GM18951 (cell line): Measurements from ENCODE around the gene LRRK1.

Experiments used
- POLR2A ChIP-seq: IDR thresholded peaks from 4 replicates; pipeline ENCODE4 v1.6.1; 2011; ENCODE audit warnings: mild to moderate bottlenecking; ENCODE audit not compliant: insufficient read length, insufficient read depth; ENCODE audit errors: extremely low read depth
- in situ Hi-C: fragments of 300-500 bp; cut with MboI; formaldehyde crosslinking; loops from one replicate; pipeline ENCODE4 v1.12.0; 2022; ENCODE audit warnings: low sequenced_read_pairs, mixed read lengths, inconsistent platforms; ENCODE audit not compliant: unreplicated experiment

Gene LRRK1

DNA sequence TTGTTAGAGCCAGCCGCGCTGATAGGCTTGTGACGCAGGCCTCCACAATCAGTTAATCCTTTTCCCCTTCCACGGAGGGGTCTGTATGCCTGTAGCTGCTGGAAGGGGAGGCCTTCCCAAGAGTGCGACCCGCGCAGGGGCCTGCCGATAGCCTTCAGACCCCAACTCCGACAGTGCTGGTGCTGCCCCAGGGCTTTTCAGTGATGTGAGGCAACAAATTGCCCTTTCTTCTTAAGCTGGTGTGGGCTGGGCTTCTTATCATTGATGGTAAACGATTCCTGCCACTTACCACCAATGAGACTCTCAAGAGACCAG, 189.3 kb downstream of the LRRK1 start:
- no peak for TF ChIP-seq POLR2A
- in situ Hi-C loops: no loop called here

DNA sequence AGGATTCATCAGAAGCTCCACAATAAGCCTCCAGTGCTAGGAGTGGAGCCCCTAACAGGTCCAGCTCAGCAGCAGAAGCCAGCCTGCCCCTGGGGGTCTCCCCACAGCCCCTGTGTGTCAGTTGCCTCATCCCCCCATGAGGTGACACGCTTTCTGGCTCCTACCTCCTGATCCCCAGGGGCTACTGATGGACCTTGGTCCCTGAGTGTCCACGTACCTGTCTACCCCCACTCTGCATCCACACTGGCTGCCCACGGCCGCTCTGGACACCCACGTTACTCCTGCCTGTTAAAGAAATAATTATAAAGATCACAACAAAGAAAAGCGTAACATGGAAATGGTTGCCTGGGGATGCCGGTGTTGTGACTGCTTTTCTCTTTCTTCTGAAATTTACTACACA, 189.6 kb downstream of the LRRK1 start:
- no peak for TF ChIP-seq POLR2A
- in situ Hi-C loops: no loop called here

DNA sequence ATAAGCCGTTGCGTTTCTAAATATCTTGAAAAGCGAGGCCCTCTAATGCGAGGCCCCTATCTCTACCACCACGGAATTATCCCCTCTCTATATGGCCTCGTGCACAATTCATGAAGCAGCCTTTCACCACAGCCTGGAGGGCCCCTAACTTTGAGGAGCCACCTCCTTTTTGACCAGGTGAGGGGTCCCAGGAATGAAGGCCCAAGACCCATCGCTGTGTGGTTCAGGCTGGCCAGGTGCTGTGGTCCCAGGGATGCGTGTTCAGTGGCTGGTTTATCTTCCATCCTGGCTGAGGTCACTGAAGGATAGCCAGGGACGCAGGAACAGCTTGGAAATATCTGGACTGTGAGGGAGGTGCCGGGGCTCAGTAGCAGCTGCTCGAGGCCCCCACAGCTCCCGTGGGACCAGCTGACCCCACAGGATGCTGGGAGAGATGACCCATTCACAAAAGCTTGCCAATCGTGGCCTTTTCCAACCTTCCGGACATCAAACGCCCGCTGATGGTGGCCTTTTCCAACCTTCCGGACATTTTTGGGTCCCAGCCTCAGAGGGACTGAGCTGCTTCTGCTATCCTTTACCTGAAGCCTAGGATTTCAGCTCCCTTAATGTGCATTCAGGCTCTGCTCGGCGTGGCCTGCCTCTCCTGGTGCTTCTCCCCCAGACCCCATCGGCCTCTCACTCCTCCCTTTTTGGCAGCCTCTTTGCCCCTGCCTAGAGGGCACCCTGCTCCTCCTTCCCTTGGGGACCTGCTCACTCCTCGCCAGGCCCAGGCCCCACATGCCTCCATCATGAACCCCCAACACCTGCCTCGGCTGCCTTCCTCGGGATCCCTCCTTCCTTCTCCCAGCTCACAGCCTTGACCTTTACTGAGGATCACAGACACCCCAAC, 191.8 kb downstream of the LRRK1 start:
- in situ Hi-C loops: no loop called here
- TF ChIP-seq POLR2A: no peak

DNA sequence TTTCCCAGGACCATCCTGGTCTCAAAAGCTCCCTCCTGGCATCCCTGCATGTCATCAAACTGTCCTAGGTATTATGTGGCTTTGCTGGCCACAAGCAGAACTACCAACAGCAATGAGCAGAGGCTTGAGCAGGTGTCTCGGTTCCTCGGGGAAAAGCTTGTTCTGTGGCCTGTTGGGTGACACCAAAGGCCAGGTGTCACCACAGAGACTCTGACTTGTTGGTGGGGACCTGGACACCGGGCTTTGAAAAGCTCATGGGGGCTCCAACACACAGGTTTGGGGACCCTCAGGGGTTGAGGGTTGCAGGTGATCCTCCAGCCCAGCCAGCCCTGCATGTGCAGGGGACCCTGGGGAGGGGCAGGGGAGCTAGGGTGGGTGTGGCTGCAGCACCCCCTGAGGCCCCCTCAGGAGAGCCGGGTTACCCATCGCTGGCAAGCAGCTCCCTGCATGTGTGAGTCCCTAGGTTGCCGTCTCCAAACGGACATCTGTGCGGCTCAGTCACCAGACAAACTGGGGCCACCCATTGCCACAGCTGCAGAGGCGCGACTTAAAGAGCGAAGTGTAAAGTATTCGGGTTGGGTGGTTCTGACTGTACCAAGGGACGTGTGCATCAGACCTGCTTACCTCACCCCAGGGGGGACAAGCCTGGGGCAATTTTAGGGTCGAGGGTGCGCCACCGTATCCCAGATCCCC, 192.6 kb downstream of the LRRK1 start:
- in situ Hi-C loops: no loop called here
- no peak for TF ChIP-seq POLR2A

DNA sequence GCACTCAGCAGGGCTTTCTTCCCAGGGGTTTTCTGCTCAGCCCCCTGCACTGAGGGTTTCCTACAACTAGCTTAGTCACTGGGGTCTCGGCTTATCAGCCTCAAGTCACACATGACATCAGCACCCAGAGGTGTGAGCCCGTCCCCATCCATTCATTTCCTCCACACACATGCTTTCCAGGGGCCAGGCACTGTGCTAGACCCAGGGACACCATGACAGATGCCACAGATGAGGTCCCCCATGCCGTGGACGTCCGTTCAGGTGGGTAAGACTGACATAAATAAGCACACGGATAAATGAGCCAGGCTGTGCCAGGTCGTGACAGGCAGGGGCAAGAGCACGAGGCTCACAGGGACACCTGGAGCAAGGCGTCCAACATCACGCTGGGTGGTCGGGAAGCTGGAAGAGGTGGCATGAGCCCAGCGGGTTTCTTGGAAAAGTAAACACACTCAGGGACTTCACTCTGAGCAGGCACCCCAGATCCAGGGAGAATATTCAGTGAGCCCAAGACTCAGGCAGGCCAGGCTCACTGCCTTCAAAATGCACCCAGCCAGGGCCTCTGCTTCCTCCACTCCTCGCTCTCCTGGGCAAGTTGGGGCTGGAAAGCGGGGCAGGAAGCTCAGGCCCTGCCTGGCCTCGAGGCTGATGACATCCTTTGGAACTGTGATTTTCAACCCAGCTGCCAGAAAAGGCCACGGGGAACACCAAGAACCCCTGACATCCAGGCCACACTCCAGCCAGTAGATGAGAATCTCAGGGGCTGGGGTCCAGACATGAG, 193.4 kb downstream of the LRRK1 start:
- no peak for TF ChIP-seq POLR2A
- in situ Hi-C loops: no loop called here

DNA sequence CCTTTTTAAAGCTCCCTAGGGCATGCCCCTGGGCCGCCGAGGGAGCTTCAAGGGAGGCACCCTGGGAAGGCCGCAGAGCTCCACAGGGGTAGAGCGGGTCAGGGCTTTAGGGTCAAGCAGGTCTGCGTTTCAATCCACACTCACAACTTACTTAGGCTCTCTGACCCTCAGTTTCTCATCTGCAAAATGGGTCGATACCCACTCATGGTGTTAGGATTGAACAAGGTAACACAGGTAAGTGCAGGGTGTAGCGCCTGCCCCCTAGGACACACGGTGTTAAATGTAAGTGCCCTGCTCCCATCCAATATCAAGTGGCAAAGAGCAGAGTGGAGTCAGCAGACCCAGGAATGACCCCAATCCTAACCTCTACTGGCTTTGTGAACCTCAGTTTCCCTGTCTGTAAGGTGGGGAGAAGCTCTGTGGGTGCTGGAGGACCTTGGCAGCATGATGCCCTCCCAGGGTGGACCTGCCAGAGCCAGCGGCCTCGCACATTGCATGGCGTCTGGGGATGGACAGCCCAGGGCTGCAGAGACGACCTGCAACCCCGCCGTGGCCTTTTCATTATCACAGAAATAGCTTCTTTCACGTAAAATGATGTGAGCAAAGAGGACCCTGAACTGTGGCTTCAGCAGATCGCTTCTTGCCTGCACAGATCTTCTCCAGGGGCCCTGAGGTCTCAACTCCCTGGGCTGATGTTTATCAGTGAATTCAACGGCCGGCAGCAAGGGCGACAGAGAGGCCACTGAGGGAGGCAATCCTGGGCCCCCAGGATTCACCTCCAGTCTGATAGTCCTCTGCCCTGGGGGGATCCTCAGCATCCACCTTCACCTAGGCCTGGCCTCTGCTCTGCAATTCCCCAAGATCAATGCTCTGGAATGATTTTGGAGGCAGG, 194.2 kb downstream of the LRRK1 start:
- TF ChIP-seq POLR2A: no peak
- in situ Hi-C loops: no loop called here

DNA sequence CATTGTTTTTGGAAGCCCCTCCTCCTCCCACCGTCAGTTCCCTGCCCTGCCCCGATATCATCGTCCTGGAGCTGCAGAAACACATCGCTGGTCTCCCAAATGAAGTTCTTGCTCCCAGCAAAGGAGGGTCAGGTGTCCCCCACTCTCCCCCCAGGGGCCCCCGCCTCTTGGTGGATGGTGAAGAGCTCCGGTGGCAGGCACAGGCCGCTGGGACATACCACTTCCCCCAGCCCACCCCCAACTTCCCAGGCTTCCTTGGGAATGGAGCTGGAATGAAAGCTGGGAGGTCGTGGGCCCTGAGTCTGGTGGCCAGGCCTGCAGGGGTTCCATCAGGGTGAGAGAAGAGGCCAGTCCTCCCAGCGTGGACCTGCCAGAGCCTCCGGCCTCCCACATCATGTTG, 195.0 kb downstream of the LRRK1 start:
- in situ Hi-C loops: no loop called here
- no peak for TF ChIP-seq POLR2A

DNA sequence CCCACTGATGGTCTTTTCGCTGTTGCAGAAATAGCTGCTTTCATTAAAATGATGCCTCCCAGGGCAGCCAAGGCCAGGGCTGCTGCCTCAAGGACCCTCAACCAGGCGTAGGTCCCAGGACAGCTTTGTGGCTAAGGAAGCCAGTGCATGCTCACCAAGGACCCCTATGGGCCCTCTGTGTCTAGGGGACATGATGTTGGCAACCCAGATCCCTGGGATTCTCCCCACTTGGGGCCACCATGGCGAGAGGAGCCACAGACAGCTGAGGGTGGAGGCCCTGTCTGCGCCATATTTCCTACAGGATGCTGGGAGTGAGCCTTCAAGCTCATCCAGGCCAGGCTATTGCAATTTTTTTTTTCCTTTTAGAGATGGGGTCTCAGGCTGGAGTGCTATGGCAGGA, 195.5 kb downstream of the LRRK1 start:
- no peak for TF ChIP-seq POLR2A
- in situ Hi-C loops: no loop called here

DNA sequence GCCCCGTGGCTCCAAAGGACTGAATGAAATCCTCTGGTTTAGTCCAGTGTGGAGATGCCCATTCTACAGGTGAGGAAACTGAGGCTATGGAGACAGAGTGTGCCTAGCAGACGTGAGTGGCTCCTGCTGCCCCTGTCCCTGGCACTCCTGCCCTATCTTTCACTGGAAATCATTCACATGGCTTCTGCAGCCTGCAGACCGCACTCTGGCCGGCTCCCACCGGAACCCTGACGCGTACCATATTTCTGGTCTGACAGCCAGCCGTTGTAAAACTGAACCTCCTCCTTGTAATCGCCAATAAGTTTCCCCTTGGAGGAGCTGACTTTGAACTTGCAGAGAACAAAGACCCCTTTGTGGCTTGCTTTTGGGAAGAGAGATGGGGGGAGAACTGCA, 196.2 kb downstream of the LRRK1 start:
- no peak for TF ChIP-seq POLR2A
- in situ Hi-C loops: no loop called here

DNA sequence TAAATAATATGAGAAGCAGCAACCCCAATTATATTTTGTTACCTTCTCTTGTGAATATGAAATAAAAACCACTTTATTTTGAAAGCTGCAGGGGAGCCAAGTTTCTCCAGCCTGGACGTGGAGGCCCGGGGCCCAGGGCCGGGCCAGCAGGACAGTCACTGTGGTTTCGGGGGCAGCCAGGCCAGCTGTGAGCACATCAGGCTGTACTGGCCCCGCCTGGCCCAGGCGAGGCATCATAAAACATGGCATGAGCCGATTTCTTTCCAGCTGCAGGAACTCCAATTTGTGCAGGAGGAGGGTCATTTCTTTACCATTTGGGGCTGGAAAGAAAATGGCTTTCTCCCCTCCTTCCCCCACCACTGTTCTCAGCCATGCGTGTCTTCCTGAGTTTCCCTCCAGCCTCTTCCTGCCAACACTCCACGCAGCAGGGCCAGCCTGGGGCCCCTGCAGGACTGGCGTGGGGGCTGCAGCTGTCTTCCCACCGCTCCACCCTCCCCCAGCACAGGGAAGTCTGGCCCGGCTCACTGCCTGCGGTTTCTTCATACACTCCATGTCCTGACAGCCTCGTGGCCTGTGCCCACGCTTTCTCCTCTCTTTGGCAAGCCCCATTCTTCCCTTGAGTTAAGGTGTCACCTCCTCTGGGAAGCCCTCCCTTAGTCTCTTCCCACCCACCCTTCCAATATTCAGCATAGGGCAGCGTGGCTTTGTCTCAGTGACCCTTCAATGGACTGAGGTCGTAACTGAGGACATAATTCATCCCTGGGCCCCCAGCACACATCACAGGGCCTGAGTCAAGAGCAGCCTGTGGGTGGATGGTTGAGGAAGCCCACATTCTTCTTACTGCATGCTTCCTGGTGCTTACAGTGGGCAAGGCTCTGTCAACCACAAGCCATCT, 196.9 kb downstream of the LRRK1 start:
- in situ Hi-C loops: no loop called here
- TF ChIP-seq POLR2A: no peak

DNA sequence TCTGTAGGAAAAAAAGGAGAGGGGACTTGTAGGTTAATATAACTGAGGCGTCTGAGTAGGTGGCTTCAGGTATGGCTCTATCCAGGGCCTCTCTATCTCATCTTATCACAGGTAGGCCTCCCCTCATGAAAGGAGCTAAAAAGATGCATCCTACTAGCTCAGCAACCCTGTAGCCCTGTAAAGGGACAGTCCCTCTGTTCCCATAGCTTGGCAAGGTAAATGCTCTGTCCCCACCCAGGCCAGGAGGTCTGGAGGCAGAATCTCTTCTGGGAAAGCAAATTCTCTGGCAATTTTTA, 197.5 kb downstream of the LRRK1 start:
- in situ Hi-C loops: no loop called here
- no peak for TF ChIP-seq POLR2A

DNA sequence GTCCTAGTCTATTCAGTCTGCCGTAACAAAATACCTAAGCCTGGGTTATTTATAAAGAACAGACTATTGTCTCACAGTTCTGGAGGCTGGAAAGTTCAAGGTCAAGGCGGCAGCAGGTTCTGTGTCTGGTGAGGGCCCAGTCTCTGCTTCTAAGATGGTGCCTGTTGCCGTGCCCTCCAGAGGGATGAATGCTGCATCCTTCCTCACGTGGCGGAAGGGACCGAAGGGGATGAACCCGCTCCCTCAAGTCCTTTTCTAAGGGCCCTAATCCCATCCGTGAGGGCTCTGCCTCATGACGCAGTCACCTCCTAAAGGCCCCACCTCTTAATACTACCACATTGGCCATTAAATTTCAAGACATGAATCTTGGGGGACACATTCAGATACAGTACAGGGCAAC, 199.0 kb downstream of the LRRK1 start:
- in situ Hi-C loops: no loop called here
- no peak for TF ChIP-seq POLR2A
